IgD-negative memory B cell (primary cell): ENCODE results near the gene FAM174B. TPM values are rescaled to one million over a fixed set of nuclear protein-coding genes. Genes with fewer than 3 reads are reported as not detected.

Experiments used
- H3K27ac Mint-ChIP-seq, 3 donors: one replicate each; pipeline ENCODE4 v1.8.0; 2020 to 2022; ENCODE audit warnings: mild to moderate bottlenecking in 3 of 3, mixed read lengths in 3 of 3, moderate library complexity in 1 of 3
- H3K27me3 Mint-ChIP-seq: one replicate; pipeline ENCODE4 v1.8.0; 2021; ENCODE audit warnings: mixed read lengths
- H3K36me3 Mint-ChIP-seq: one replicate; pipeline ENCODE4 v1.8.0; 2020; ENCODE audit warnings: mild to moderate bottlenecking, mixed read lengths
- H3K4me1 Mint-ChIP-seq, 3 donors: one replicate each; pipeline ENCODE4 v1.8.0; 2020 to 2022; ENCODE audit warnings: mixed read lengths in 3 of 3, mild to moderate bottlenecking in 1 of 3
- H3K4me3 Mint-ChIP-seq, 4 donors: one replicate each; pipeline ENCODE4 v1.8.0; 2020 to 2022; ENCODE audit warnings: mild to moderate bottlenecking in 4 of 4, mixed read lengths in 4 of 4, moderate library complexity in 3 of 4
- H3K9me3 Mint-ChIP-seq, 3 donors: one replicate each; pipeline ENCODE4 v1.8.0; 2020 to 2021; ENCODE audit warnings: mixed read lengths in 3 of 3, mild to moderate bottlenecking in 1 of 3
- polyA plus RNA-seq: library from polyadenylated mRNA; unstranded; fragments of 300-500 nt; fragmentation: Illumina TruSeq; gene quantifications from one replicate; pipeline ENCODE4 v1.2.3, GENCODE V29; 2021

FAM174B gene
- polyA plus RNA-seq, 1 donor from 2014 or later = 1.4 TPM

DNA sequence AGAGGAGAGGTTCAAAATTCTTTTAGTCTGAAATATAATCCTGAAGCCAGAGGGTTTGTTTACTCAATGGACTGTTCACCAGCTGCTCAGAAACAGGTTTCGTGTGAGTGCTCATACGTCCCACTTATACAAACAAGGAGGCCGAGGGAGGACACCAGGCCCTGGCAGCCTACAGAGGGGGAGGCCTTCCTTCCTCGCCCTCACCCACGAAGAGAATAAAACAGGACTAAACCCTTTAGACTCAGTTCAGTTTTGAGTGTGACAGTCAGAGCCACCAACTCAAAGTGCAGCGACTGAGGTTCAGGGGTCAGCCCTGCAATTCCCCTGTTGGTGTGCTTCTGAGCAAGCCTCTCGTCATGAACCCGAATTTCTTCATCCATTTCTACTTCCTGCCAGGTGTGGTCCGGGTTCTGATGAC, 17.3 kb downstream of the FAM174B start:
- Mint-ChIP-seq H3K4me3 (no peak overlapping the region), H3K36me3 (peaks cover 2% of the 10 kb centered on the region), H3K9me3 (peaks cover 3 to 10% (median 5%) of the 10 kb centered on the region in 3 donors), H3K27me3 (no peaks in the 10 kb centered on the region), H3K4me1 (no peaks in the 10 kb centered on the region), H3K27ac (no peak overlapping the region)

DNA sequence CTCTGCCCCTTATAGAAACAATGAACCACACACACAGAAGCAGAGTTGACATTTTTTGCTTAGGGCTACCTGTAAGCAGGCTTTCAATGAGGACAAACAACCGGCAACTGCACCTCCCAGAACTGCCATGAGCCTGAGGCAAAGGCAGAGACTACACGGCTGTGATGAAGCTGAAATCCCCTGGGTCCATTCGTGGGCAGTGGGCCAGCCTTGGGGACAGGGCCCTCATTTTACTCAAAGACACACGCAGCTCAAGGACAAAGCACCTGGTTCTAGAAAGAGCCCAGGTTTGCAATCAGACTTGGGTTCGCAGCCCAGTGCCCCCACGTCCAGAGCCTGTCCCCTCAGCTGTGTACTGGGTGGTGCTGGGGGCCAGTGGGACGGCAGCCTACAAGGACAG, 17.9 kb downstream of the FAM174B start:
- no peaks in the 10 kb centered on the region for H3K27me3 Mint-ChIP-seq
- H3K27ac Mint-ChIP-seq = no peak overlapping the region
- H3K4me1 Mint-ChIP-seq = peaks cover 0 to 1% (median 0%) of the 10 kb centered on the region in 3 donors
- peak overlapping the region in 1 of 4 donors; percentile 21 for H3K4me3 Mint-ChIP-seq
- peaks cover 2% of the 10 kb centered on the region for H3K36me3 Mint-ChIP-seq
- peaks cover 3 to 10% (median 5%) of the 10 kb centered on the region in 3 donors for H3K9me3 Mint-ChIP-seq

DNA sequence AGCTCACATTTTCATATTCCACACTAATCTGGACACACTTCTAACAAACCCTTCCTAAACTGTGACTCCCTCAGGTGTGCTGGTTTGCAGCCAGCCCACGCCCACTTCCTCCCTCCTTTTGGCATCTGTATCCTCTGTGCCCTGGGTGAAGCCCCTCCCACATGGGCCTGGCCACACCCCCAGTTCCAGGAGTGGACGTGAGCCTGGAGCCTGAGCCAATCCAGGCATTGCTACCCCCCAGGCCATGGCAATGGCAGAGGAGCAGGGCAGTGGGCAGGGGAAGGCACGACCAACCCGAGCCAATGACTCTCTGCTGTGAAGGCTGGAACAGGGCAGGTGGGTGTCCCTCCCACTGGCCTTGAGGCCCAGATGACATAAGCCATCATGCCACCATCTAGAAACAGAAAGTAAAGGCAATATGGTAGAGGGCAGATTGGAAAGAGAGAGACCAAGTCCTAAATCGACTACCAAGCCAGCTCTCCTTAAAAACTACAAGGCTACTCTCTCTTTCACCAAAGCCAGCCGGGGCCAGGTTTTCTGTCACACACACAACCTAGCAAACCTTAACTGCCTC, 18.6 kb downstream of the FAM174B start:
- H3K27ac Mint-ChIP-seq = peak overlapping the region in 1 of 3 donors; percentile 21
- no peak overlapping the region for H3K4me3 Mint-ChIP-seq
- H3K27me3 Mint-ChIP-seq = no peaks in the 10 kb centered on the region
- peaks cover 2 to 10% (median 3%) of the 10 kb centered on the region in 3 donors for H3K9me3 Mint-ChIP-seq
- H3K36me3 Mint-ChIP-seq = peaks cover 2% of the 10 kb centered on the region
- peaks cover 0 to 1% (median 0%) of the 10 kb centered on the region in 3 donors for H3K4me1 Mint-ChIP-seq

DNA sequence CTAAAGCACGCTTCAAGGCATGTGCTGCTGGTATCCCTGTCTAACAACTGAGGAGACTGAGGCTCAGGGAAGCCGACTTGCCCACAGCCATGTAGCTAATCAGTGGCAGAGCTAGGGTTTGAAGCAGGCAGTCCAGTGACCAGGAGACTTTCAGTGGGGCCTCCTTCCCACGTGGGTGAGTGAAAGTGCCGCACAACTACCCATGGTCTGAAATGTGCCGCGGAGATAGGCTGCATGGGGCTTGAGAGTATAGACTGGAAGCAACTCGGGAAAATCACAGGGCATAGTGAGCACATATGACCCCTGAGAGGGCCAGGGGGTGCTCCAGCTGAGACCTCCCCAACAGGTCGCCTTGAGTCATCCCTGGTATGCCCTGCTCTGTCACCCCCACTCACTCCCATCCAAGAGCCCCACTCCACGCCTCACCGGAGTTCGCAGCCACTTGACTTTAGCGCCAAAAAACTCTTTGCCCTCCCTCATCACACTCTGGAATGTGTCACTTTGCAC, 19.1 kb downstream of the FAM174B start:
- peak overlapping the region in 1 of 3 donors; percentile 21 for H3K27ac Mint-ChIP-seq
- H3K4me3 Mint-ChIP-seq = no peak overlapping the region
- H3K9me3 Mint-ChIP-seq = peaks cover 0 to 10% (median 0%) of the 10 kb centered on the region in 3 donors

DNA sequence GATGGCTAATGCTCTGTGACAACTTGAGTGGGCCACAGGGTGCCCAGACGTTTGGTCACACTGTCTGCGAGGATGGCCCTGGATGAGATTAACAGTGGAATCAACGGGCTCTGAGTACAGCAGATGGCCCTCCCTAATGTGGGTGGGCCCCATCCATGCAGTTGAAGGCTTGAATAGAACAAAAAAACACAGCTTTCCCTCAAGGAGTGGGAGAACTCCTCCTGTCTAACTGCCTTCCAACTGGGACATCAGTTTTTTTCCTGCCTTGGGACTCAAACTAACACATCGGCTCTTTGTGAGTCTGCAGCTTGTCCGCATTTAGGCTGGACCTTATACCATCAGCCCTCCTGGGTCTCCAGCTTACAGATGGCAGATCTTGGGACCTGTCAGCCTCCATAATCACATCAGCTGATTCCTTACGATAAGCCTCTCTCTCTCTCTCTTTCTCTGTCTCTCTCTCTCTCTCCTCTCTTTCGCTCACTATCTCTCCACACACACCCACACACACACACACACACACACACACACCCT, 20.8 kb downstream of the FAM174B start:
- no peaks in the 10 kb centered on the region for H3K36me3 Mint-ChIP-seq
- H3K27ac Mint-ChIP-seq = no peak overlapping the region
- H3K4me1 Mint-ChIP-seq = peaks cover 0 to 1% (median 0%) of the 10 kb centered on the region in 3 donors
- H3K4me3 Mint-ChIP-seq = no peak overlapping the region
- H3K27me3 Mint-ChIP-seq = peaks cover 3% of the 10 kb centered on the region
- peaks cover 0 to 2% (median 0%) of the 10 kb centered on the region in 3 donors for H3K9me3 Mint-ChIP-seq

More for the DNA sequence above, 19.1 kb downstream of the FAM174B start:
- H3K27me3 Mint-ChIP-seq = no peaks in the 10 kb centered on the region
- H3K4me1 Mint-ChIP-seq = peaks cover 0 to 1% (median 0%) of the 10 kb centered on the region in 3 donors
- peaks cover 2% of the 10 kb centered on the region for H3K36me3 Mint-ChIP-seq

DNA sequence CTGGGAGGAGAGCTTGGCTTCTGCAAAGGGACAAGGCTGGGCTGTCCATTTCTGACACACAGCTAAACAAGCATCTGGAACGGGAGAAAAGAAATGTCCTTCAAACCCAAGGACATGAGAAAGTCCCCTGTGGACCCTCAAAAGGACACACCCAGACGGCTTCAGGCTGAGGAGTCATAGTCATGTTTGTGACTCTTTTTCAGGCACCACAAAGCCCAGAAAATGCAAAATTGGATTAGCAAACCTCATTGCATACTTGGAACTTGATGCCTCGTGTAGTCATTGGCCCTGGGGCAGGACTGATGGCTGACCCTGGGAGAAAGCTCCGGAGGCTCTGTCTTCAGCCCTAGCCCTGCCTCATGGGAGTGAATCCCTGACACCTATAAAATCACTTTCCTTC, 21.5 kb downstream of the FAM174B start:
- H3K36me3 Mint-ChIP-seq = no peaks in the 10 kb centered on the region
- no peak overlapping the region for H3K27ac Mint-ChIP-seq
- no peaks in the 10 kb centered on the region for H3K9me3 Mint-ChIP-seq
- no peak overlapping the region for H3K4me3 Mint-ChIP-seq
- peaks cover 3% of the 10 kb centered on the region for H3K27me3 Mint-ChIP-seq
- H3K4me1 Mint-ChIP-seq = peaks cover 0 to 1% (median 0%) of the 10 kb centered on the region in 3 donors

DNA sequence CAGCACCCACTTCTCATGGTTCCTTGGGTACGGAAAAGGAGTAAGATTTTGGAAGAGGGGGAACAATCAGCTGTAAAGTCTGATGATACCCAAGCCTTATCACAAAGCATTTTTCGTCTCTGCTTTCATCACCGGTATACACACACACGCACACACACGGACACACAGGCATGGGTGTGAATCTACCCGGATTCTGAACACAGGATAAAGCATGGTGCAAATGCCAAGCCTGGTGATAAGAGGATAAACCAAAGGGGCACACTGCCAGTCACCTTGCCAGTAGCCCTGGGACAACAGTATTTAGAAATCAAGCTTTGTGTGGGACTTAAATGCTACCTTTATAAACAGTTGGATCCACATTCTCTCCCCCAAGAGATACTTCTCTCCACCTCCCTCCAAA, 22.2 kb downstream of the FAM174B start:
- Mint-ChIP-seq H3K4me1 (peaks cover 0 to 1% (median 0%) of the 10 kb centered on the region in 3 donors), H3K27ac (no peak overlapping the region), H3K27me3 (peaks cover 3% of the 10 kb centered on the region), H3K9me3 (no peaks in the 10 kb centered on the region), H3K4me3 (no peak overlapping the region), H3K36me3 (no peaks in the 10 kb centered on the region)

DNA sequence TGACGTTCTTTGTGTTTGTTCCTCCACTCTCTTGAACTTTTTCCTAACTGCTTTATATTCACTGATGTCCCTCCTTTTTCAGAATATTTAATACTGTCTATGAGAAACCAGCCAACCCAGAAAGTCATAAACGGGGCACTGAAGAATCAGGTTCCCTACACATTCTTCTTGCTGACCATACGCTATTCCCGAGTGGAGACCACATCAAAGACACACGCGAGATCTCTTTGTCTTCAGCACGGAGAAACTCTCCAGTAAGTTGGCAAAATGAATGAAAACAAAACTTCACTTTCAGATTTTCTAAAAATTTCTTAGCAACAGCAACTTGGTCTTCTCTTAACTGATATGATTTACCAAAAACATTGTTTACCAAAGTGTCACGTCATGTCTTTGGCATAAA, 22.6 kb downstream of the FAM174B start:
- H3K4me1 Mint-ChIP-seq = peaks cover 0 to 1% (median 0%) of the 10 kb centered on the region in 3 donors
- H3K9me3 Mint-ChIP-seq = no peaks in the 10 kb centered on the region
- H3K36me3 Mint-ChIP-seq = no peaks in the 10 kb centered on the region
- H3K4me3 Mint-ChIP-seq = no peak overlapping the region
- no peak overlapping the region for H3K27ac Mint-ChIP-seq
- H3K27me3 Mint-ChIP-seq = peaks cover 3% of the 10 kb centered on the region

DNA sequence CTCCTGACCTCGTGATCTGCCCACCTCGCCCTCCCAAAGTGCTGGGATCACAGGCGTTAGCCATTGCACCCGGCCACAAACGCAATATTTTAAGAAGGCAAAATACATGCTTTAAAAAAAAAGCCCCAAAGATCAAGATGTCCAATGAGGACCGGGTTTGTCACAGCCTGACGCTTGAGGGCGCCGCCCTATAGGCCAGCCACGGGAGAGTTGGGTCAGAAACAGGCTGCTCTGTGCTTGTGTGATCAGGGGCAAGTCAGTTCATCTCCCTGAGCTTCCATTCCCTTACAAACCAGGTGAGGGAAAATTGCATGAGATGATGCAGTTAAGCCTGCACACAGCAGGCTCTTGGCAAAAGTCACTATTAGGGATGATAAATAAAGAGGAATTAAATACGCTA, 23.9 kb downstream of the FAM174B start:
- Mint-ChIP-seq H3K4me3 (no peak overlapping the region), H3K9me3 (no peaks in the 10 kb centered on the region), H3K4me1 (peaks cover 0 to 1% (median 0%) of the 10 kb centered on the region in 3 donors), H3K36me3 (no peaks in the 10 kb centered on the region), H3K27ac (no peak overlapping the region), H3K27me3 (peaks cover 3% of the 10 kb centered on the region)

DNA sequence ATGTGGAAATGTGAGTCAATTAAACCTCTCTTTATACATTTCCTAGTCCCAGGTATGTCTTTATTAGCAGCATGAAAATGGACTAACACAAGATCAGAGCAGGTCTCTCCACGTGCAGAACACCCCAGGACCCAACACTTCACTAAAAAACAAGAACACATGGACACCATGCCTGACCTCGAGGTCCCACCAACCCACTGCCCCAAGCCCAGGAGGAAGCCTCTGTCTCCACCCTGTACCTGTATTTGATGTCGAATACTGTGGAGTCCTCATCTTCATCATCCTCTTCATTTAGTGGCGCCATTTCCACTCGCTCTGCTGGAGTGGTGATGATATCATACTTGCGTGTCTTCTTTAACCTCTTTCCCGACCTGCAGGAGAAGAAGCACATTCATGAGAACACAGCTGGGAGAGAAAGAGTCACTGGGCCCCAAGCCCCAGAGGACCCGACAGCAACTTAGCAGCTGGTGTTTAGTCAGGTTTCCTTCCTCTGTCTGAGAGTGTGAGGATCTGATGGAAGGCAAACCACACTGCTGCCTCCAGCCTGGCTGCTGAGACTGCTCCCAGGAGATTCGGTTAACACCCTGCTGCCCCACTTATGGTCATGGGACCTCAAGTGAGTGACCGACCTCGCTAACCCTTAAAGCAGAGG, 25.5 kb downstream of the FAM174B start:
- no peak overlapping the region for H3K27ac Mint-ChIP-seq
- H3K27me3 Mint-ChIP-seq = peaks cover 3% of the 10 kb centered on the region
- H3K9me3 Mint-ChIP-seq = peaks cover 0 to under 1% (median 0%) of the 10 kb centered on the region in 3 donors
- H3K4me3 Mint-ChIP-seq = no peak overlapping the region
- peaks cover 0 to 1% (median 0%) of the 10 kb centered on the region in 3 donors for H3K4me1 Mint-ChIP-seq
- no peaks in the 10 kb centered on the region for H3K36me3 Mint-ChIP-seq

DNA sequence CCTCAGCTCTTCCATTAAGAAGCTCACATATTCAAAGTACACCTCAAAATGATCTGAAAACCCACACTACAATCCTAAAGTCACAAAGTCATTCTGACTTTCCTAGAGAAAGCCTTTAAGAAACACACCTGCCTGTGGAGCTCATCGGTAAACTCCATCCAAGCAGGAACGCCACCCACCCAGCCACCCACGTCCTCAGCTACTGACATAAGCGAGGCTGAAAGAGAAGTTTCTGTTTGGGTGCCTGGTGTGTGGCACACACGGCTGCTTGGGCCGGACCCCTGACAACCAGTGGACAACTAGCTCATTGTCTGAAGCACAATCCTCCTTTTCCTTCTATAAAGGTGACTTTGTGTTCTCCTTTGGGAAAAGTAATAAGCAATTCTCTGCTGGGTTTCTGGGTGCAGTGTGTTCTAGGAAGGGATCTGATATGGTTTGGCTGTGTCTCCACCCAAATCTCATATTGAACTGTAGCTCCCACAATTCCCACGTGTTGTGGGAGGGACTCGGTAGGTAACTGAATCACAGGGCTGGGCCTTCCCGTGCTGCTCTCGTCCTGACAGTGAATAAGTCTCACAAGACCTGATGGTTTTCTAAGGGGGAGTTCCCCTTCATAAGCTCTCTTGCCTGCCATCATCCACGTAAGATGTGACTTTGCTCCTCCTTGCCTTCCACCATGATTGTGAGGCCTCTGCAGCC, 26.1 kb downstream of the FAM174B start:
- Mint-ChIP-seq H3K27me3 (peaks cover 3% of the 10 kb centered on the region), H3K4me3 (no peak overlapping the region), H3K36me3 (no peaks in the 10 kb centered on the region), H3K27ac (no peak overlapping the region), H3K4me1 (peaks cover 0 to 1% (median 0%) of the 10 kb centered on the region in 3 donors), H3K9me3 (peaks cover 0 to 2% (median 0%) of the 10 kb centered on the region in 3 donors)

DNA sequence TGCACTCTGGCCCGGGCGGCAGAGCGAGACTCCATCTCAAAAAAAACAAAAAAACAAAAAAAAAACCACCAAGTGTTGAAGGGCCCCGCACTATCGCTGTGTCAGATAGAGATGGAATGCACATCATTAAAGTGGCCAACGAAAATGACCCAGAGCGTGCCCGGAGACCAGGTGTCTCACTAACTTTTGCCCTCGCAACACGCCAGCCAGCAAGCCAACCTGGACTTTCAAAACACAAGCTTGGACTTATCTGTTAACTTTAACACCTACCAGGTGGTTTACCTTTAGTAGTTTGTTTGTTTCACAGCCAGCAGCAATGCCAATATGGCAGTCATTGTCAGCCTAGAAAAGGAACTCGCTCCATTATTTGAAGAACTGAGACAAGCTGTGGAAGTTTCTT, 28.6 kb downstream of the FAM174B start:
- no peaks in the 10 kb centered on the region for H3K36me3 Mint-ChIP-seq
- H3K27me3 Mint-ChIP-seq = peaks cover 3% of the 10 kb centered on the region
- no peak overlapping the region for H3K4me3 Mint-ChIP-seq
- H3K27ac Mint-ChIP-seq = no peak overlapping the region
- no peaks in the 10 kb centered on the region for H3K4me1 Mint-ChIP-seq
- H3K9me3 Mint-ChIP-seq = peaks cover 0 to 2% (median 0%) of the 10 kb centered on the region in 3 donors

DNA sequence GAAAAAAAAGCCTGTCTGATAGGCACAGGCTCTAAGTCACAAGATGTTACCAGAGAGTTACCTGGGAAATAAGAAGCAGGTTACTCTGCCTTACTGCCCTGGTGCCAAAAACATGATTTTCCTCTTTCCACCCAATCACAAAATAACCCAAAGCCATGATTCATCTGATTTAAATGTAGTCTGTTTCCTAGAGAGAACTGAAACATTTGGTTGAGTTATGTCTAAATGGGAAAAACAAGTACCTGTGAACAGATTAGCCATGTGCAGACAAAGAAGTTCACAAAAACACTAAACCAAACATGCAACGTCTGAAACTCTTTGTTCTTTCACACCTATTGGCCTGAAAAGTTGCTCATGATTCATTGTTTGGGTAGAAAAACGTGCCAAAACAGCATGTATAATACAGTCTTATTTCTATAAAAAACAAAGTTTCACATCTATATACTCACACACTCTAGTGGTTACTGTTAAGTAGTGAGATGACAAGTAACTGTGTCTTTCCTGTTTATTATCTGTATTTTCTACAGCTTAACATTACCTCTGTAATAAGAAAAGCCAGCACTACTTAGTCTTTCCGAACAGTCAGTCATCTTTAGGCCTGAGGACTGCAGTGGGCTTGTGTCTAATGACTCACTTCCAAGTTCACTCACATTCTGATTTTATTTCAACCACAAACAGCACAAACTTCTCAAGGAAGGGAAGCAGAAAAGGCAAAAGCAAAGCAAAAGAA, 30.2 kb downstream of the FAM174B start:
- no peaks in the 10 kb centered on the region for H3K36me3 Mint-ChIP-seq
- no peak overlapping the region for H3K4me3 Mint-ChIP-seq
- no peaks in the 10 kb centered on the region for H3K4me1 Mint-ChIP-seq
- H3K9me3 Mint-ChIP-seq = peaks cover 0 to 2% (median 0%) of the 10 kb centered on the region in 3 donors
- peaks cover 3% of the 10 kb centered on the region for H3K27me3 Mint-ChIP-seq
- H3K27ac Mint-ChIP-seq = no peak overlapping the region

DNA sequence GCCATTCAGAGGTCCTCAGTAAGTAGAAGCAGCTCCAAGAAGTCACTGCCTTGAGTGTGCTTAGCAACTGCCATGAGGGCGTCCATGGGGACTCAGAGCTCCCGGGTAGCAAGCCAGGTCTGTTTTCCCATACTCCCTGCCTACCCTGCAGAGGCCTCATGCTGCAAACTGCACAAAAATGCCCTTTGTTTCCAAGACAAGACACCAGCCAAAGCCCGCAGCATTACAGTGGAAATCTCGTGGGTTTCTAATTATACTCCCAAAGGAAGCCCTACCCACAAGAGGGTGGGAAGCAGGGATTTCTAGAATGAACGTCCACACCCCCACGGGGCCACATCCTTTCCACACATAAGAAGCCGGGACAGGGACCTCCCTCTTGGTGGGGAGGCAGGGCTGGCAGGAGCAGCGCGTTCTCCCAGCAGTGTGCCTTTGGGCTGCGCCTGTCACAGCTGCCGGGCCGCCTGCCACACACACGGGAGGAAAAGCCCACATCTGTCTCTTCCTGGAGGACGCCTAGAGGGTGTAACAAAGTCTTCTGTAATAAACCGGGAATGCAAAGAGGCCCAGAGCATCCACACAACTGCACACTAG, 31.1 kb downstream of the FAM174B start:
- no peak overlapping the region for H3K27ac Mint-ChIP-seq
- peaks cover 0 to 2% (median 0%) of the 10 kb centered on the region in 3 donors for H3K9me3 Mint-ChIP-seq
- no peak overlapping the region for H3K4me3 Mint-ChIP-seq
- no peaks in the 10 kb centered on the region for H3K4me1 Mint-ChIP-seq
- no peaks in the 10 kb centered on the region for H3K36me3 Mint-ChIP-seq
- no peaks in the 10 kb centered on the region for H3K27me3 Mint-ChIP-seq
